PC-3 (cell line): ENCODE measurements around the gene SEPTIN5.

ENCODE experiments used
- EZH2 ChIP-seq: fragments of 300-600 bp; sonication (generic); IDR thresholded peaks from one replicate; pipeline ENCODE4 v1.6.1; 2017; ENCODE audit warnings: antibody characterized with exemption, mild to moderate bottlenecking, low read length; ENCODE audit not compliant: unreplicated experiment
- EZH2phosphoT487 ChIP-seq: fragments of 300-600 bp; sonication (generic); IDR thresholded peaks from 2 replicates; pipeline ENCODE4 v1.6.1; 2018; ENCODE audit warnings: mild to moderate bottlenecking, antibody characterized with exemption, low read length, borderline replicate concordance
- TF ChIP-seq, protein P1 (sequence below): fragments of 300-600 bp; sonication (generic); conservative IDR thresholded peaks from 2 replicates; pipeline ENCODE4 v1.5.1; 2017; ENCODE audit warnings: antibody characterized with exemption, low read depth, mild to moderate bottlenecking, low read length

DNA sequence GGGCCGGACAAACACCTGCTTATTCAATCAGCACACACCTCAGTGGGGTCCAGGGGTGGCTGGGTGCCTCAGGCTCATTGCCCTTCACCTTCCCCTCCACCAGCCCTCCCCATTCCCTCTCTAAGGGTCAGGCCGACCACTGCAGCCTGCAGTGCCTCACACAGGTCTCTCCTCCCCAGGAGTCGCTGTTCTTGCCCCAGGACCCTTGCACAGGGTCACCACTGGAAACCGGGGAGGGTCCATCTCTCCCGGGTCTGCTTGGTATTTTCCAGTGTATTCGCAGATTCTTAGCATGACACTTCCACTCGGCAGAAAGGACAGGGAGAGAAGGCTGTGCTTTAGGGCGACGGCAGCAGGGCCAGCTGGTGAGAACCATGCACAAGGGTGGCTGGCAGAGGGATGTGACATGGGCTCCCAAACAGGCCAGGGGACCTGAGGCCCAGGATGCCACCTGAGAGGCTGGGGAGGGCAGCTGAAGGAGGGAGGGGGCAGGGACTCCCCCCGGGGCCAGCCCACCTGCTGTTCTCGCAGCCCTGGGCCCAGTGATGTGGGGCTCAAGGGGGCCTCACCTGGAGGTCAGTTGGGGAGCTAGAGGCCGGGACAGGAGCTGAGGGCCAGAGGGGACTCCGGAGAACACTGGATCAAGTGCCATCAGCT lies 30.2 kb downstream of the SEPTIN5 start:
- TF ChIP-seq, protein P1, sequence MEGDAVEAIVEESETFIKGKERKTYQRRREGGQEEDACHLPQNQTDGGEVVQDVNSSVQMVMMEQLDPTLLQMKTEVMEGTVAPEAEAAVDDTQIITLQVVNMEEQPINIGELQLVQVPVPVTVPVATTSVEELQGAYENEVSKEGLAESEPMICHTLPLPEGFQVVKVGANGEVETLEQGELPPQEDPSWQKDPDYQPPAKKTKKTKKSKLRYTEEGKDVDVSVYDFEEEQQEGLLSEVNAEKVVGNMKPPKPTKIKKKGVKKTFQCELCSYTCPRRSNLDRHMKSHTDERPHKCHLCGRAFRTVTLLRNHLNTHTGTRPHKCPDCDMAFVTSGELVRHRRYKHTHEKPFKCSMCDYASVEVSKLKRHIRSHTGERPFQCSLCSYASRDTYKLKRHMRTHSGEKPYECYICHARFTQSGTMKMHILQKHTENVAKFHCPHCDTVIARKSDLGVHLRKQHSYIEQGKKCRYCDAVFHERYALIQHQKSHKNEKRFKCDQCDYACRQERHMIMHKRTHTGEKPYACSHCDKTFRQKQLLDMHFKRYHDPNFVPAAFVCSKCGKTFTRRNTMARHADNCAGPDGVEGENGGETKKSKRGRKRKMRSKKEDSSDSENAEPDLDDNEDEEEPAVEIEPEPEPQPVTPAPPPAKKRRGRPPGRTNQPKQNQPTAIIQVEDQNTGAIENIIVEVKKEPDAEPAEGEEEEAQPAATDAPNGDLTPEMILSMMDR = no peak
- no peak for TF ChIP-seq EZH2
- no peak for TF ChIP-seq EZH2phosphoT487
